SU-DHL-6 (cell line): ENCODE measurements around the gene KIF4B.
"Not testable (repeated sequence)": the region's sequence is repeated elsewhere in the genome, so short reads cannot be mapped to it uniquely, and the experiment has no call there.

Experiments
- CTCF ChIP-seq: fragments of 200-600 bp; sonication (generic); IDR thresholded peaks from one replicate; pipeline ENCODE4 v1.5.1; 2017; ENCODE audit warnings: antibody characterized with exemption, mild to moderate bottlenecking, low read length, moderate library complexity; ENCODE audit not compliant: insufficient read depth, poor library complexity, severe bottlenecking
- EZH2phosphoT487 ChIP-seq: fragments of 200-600 bp; sonication (generic), shearing (Covaris generic); conservative IDR thresholded peaks from 2 replicates; pipeline ENCODE4 v1.6.1; 2018; ENCODE audit warnings: mild to moderate bottlenecking, antibody characterized with exemption, low read length, moderate library complexity, mixed read lengths

- TF ChIP-seq CTCF, EZH2phosphoT487: not testable (repeated sequence)
Measured at GRCh38 chr5:154976082-154976481, 37.5 kb upstream of the KIF4B start.
